ENCODE results near the gene GADL1.

GADL1 gene

GRCh38 chr3:30777426-30778113, 116.9 kb downstream of the GADL1 start:
- TF ChIP-seq FOXP2 (optimal IDR thresholded peaks at IDR 0.05; ENCODE audit: borderline replicate concordance, extremely low read depth, extremely low read length, insufficient read depth) (no peak), SIN3A (IDR thresholded peaks at IDR 0.05; ENCODE audit: borderline replicate concordance, insufficient read depth, low read length) (no peak), POLR2AphosphoS5 (IDR thresholded peaks at IDR 0.05; ENCODE audit: low read depth, low read length) (no peak), TAF1 (IDR thresholded peaks at IDR 0.05; ENCODE audit: borderline replicate concordance, insufficient read depth, low read length) (no peak), REST (IDR thresholded peaks at IDR 0.05; ENCODE audit: insufficient read depth in 1 of 2, low read depth in 2 of 2, low read length in 2 of 2) (no peak)

- TF ChIP-seq POLR2AphosphoS5 (IDR thresholded peaks at IDR 0.05; ENCODE audit: low read depth, low read length) (no peak), REST (IDR thresholded peaks at IDR 0.05; ENCODE audit: insufficient read depth in 1 of 2, low read depth in 2 of 2, low read length in 2 of 2) (no peak), FOXP2 (optimal IDR thresholded peaks at IDR 0.05; ENCODE audit: borderline replicate concordance, extremely low read depth, extremely low read length, insufficient read depth) (no peak), TAF1 (IDR thresholded peaks at IDR 0.05; ENCODE audit: borderline replicate concordance, insufficient read depth, low read length) (no peak), SIN3A (IDR thresholded peaks at IDR 0.05; ENCODE audit: borderline replicate concordance, insufficient read depth, low read length) (no peak)
Measured at GRCh38 chr3:30776186-30776815, 118.2 kb downstream of the GADL1 start.

GRCh38 chr3:30775040-30775439, 119.4 kb downstream of the GADL1 start:
- TF ChIP-seq POLR2AphosphoS5 (IDR thresholded peaks at IDR 0.05; ENCODE audit: low read depth, low read length) (no peak), SIN3A (IDR thresholded peaks at IDR 0.05; ENCODE audit: borderline replicate concordance, insufficient read depth, low read length) (no peak), TAF1 (IDR thresholded peaks at IDR 0.05; ENCODE audit: borderline replicate concordance, insufficient read depth, low read length) (no peak), REST (IDR thresholded peaks at IDR 0.05; ENCODE audit: insufficient read depth in 1 of 2, low read depth in 2 of 2, low read length in 2 of 2) (no peak), FOXP2 (optimal IDR thresholded peaks at IDR 0.05; ENCODE audit: borderline replicate concordance, extremely low read depth, extremely low read length, insufficient read depth) (no peak)

GRCh38 chr3:30774062-30774461, 120.4 kb downstream of the GADL1 start:
- TF ChIP-seq TAF1 (IDR thresholded peaks at IDR 0.05; ENCODE audit: borderline replicate concordance, insufficient read depth, low read length) (no peak), POLR2AphosphoS5 (IDR thresholded peaks at IDR 0.05; ENCODE audit: low read depth, low read length) (no peak), REST (IDR thresholded peaks at IDR 0.05; ENCODE audit: insufficient read depth in 1 of 2, low read depth in 2 of 2, low read length in 2 of 2) (no peak)

Data from PFSK-1 (cell line).